H1 (cell line): ENCODE data around the gene SSU72. TPM values are rescaled to one million over a fixed set of nuclear protein-coding genes. Genes with fewer than 3 reads are reported as not detected.

Experiments
- CBX8 ChIP-seq: fragments of 300-800, 300-1000 bp; sonication (generic); IDR thresholded peaks from 2 replicates; pipeline ENCODE4 v1.7.1; 2016; ENCODE audit warnings: low read depth, low read length, borderline replicate concordance
- polyA plus RNA-seq, 7 experiments: library from polyadenylated mRNA; depleted of rRNA in 3 of 7; stranded (reverse) in 5 of 7; unstranded in 2 of 7; fragments of >200 nt in 5 of 7; fragments of 200-250 nt in 2 of 7; gene quantifications; 1 replicate in 5 of 7; 2 replicates in 1 of 7; 4 replicates in 1 of 7; pipeline versions ENCODE4 v1.2.1 to v1.2.3, GENCODE V29; 2011 to 2013; ENCODE audit warnings: missing spikeins in 2 of 7, mixed read lengths in 2 of 7
- total RNA-seq: library from RNA; stranded (reverse); fragmentation: NEBNext Ultra II Directional; extraction: Animal tissue kit (Norgen Biotek cat#: 25700); gene quantifications from 2 replicates; pipeline ENCODE4 v1.2.1, GENCODE V29; 2021

SSU72 gene
- total and polyA plus RNA-seq, 2 of the 8 experiments (the other 6 are each of a cell fraction or from before 2014, with no cell fraction given): 110 to 165 TPM

GRCh38 chr1:1622788-1623094 is 48.1 kb upstream of the SSU72 start (continued):
- TF ChIP-seq CBX8: no peak
